HL-60 (cell line): ENCODE results near the gene MYRIP.

Experiments
- TF ChIP-seq, protein P1 (sequence below): IDR thresholded peaks from one replicate; pipeline ENCODE4 v1.5.1; 2011; ENCODE audit warnings: low read length, control low read depth, inconsistent platforms; ENCODE audit not compliant: insufficient read depth
- TF ChIP-seq, protein P2 (sequence below): IDR thresholded peaks from 2 replicates; pipeline ENCODE4 v1.6.1; 2012; ENCODE audit warnings: low read depth; ENCODE audit not compliant: insufficient replicate concordance

DNA sequence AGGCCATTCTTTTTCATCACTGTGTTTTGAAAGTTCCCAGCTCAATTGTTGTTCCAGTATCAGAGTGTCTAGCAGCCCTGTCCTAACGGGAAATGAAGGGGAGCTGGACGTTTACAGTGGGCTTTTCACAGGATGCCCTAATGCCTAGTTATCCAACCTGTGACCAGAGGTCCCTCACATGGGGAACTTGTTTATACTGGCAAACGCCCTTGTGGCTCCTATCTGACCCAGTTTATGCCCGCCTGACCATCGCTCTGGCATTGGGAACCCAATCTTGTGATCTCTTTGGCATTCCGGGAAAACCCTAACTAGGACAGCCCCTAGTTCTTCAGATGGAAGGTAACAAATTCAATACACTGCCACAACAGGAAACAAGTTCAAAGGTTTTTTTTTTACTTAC is 14.5 kb upstream of the MYRIP start:
- TF ChIP-seq, protein P1, sequence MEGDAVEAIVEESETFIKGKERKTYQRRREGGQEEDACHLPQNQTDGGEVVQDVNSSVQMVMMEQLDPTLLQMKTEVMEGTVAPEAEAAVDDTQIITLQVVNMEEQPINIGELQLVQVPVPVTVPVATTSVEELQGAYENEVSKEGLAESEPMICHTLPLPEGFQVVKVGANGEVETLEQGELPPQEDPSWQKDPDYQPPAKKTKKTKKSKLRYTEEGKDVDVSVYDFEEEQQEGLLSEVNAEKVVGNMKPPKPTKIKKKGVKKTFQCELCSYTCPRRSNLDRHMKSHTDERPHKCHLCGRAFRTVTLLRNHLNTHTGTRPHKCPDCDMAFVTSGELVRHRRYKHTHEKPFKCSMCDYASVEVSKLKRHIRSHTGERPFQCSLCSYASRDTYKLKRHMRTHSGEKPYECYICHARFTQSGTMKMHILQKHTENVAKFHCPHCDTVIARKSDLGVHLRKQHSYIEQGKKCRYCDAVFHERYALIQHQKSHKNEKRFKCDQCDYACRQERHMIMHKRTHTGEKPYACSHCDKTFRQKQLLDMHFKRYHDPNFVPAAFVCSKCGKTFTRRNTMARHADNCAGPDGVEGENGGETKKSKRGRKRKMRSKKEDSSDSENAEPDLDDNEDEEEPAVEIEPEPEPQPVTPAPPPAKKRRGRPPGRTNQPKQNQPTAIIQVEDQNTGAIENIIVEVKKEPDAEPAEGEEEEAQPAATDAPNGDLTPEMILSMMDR = no peak
- TF ChIP-seq, protein P2, sequence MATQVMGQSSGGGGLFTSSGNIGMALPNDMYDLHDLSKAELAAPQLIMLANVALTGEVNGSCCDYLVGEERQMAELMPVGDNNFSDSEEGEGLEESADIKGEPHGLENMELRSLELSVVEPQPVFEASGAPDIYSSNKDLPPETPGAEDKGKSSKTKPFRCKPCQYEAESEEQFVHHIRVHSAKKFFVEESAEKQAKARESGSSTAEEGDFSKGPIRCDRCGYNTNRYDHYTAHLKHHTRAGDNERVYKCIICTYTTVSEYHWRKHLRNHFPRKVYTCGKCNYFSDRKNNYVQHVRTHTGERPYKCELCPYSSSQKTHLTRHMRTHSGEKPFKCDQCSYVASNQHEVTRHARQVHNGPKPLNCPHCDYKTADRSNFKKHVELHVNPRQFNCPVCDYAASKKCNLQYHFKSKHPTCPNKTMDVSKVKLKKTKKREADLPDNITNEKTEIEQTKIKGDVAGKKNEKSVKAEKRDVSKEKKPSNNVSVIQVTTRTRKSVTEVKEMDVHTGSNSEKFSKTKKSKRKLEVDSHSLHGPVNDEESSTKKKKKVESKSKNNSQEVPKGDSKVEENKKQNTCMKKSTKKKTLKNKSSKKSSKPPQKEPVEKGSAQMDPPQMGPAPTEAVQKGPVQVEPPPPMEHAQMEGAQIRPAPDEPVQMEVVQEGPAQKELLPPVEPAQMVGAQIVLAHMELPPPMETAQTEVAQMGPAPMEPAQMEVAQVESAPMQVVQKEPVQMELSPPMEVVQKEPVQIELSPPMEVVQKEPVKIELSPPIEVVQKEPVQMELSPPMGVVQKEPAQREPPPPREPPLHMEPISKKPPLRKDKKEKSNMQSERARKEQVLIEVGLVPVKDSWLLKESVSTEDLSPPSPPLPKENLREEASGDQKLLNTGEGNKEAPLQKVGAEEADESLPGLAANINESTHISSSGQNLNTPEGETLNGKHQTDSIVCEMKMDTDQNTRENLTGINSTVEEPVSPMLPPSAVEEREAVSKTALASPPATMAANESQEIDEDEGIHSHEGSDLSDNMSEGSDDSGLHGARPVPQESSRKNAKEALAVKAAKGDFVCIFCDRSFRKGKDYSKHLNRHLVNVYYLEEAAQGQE = no peak
